NB4 (cell line): ENCODE data around the gene MRS2.
"Not testable (repeated sequence)": the region's sequence is repeated elsewhere in the genome, so short reads cannot be mapped to it uniquely, and the experiment has no call there.

Experiments
- DNase-seq: peaks from one replicate; pipeline ENCODE4 v3.0.0; 2010; ENCODE audit warnings: low read depth
- H3K4me3 ChIP-seq: one replicate; pipeline ENCODE4 v1.5.1; 2011; ENCODE audit warnings: mild to moderate bottlenecking, low read depth, low read length, moderate library complexity
- CTCF ChIP-seq: IDR thresholded peaks from one replicate; pipeline ENCODE4 v1.5.1; 2012; ENCODE audit warnings: low read depth, low read length
- MAX ChIP-seq: IDR thresholded peaks from 2 replicates; pipeline ENCODE4 v1.6.1; 2011; ENCODE audit warnings: low read depth, low read length
- MYC ChIP-seq: IDR thresholded peaks from 2 replicates; pipeline ENCODE4 v1.6.1; 2011; ENCODE audit warnings: low read depth, low read length
- POLR2A ChIP-seq: IDR thresholded peaks from 2 replicates; pipeline ENCODE4 v1.6.1; 2011; ENCODE audit warnings: mild to moderate bottlenecking; ENCODE audit not compliant: insufficient read length; ENCODE audit errors: extremely low read depth

The MRS2 gene

DNA sequence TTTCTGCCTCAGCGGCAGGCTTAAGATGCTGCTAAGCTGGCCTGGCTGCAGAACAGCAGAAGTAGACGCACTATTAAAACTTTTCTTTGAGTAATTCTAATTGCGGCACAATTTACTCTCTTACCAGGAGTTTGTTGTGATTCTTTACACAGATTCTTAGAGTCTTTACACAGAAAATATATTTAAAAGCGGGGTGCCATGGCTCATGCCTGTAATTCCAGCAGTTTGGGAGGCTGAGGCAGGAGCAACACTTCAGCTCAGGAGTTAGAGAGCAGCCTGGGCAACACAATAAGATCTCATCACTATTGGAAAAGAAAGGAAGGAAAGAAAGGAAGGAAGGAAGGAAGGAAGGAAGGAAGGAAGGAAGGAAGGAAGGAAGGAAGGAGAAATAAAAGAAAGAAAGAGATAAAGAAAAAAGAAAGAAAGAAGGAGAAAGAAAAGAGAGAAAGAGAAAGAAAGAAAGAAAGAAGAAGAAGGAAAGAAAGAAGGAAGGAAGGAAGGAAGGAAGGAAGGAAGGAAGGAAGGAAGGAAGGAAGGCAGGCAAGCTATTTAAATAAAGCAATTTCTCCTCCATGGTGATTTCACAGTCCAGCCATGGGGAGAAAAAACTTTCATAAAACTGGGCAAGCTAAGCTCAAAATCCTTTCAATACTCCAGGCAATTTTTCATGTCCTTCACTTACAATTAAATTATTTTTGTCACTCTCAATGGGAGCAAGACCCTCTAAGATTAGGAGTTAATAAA lies 21.1 kb upstream of the MRS2 start:
- TF ChIP-seq MAX (no peak), CTCF (no peak), MYC (no peak), POLR2A (no peak)
- no peak overlapping the region for H3K4me3 ChIP-seq
- no peak for DNase-seq

DNA sequence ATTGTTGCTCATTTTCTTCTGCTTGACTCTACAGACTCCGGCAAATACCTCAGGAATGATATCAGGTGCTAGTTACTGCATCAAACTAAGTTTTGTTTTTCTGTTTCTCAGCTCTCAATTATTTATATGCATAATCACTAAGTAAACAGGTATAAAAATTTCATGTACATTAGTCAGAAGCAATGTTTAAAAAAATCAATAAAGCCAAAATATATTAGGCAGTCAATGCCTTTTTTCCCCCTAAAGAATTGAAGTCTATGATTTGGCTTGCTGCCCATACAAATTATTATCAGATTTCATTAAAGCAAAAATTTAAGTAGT lies 20.6 kb upstream of the MRS2 start:
- H3K4me3 ChIP-seq: no peak overlapping the region
- DNase-seq: no peak
- TF ChIP-seq POLR2A (no peak), CTCF (no peak), MAX (no peak), MYC (no peak)

GRCh38 chr6:24382891-24383494 lies 19.7 kb upstream of the MRS2 start:
- not testable (repeated sequence) for H3K4me3 ChIP-seq, DNase-seq

DNA sequence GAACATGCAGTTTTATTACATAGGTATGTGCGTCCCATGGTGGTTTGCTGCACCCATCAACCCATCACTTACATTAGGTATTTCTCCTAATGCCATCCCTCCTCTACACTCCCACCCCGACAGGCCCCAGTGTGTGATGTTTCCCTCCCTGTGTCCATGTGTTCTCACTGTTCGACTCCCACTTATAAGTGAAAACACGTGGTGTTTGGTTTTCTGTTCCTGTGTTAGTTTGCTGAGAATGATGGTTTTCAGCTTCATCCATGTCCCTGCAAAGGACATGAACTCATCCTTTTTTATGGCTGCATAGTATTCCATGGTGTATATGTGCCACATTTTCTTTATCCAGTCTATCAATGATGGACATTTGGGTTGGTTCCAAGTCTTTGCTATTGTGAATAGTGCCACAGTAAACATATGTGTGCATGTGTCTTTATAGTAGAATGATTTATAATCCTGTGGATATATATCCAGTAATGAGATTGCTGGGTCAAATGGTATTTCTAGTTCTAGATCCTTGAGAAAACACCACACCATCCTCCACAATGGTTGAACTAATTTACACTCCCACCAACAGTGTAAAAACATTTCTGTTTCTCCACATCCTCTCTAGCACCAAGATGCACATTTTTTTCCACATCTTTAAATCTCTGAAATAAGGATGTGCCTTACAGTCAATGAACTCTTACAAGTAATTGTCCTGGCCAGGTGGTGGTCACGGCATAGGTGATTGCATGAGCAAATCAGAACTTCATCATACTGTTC lies 18.2 kb upstream of the MRS2 start:
- not testable (repeated sequence) for H3K4me3 ChIP-seq, DNase-seq

DNA sequence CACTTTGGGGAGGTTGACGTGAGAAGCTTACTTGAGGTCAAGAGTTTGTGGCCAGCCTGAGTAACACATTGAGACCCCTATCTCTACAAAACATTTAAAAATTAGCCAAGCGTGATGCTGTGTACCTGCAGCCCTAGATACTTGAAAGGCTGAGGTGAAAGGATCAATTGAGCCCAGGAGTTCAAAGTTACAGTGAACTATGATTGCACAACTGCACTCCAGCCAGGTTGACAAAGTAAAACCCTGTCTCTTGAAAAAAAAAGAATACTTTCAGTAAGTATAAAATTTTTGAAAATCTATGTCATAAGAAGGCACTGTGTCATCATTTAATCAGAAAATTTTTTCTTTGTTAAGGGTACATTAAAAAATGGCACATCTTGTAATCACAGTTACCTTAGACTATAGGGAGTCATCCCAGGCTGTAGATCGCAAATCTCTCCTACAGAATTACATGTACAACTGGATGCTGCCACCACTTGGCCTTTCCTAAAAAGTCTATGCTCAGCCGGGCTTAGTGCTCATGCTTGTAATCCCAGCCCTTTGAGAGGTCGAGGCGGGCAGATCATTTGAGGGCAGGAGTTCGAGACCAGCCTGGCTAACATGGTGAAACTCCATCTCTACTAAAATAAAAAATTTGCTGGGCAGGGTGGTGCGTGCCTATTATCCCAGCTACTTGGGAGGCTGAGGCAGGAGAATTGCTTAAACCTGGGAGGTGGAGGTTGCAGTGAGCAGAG lies 17.0 kb upstream of the MRS2 start:
- TF ChIP-seq MAX: no peak
- TF ChIP-seq CTCF: no peak
- no peak for TF ChIP-seq POLR2A
- TF ChIP-seq MYC: no peak
- no peak for DNase-seq

DNA sequence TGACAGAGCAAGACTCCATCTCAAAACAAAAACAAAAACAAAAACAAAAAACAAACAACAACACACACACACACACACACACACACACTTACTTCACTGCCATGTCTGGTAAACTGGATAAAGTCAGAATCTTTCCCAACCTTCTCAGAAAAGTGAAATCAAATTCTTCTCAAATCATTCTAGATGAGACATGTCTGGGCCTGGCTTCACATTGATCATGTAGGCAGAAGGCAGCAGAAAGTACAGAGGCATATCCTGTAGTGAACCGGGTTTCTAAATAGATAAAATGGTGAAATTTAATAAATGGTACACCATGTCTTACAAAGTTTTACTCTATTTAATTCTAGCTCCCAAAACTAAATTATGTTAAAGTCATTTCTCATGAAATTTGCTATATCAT lies 14.9 kb upstream of the MRS2 start:
- TF ChIP-seq MYC (no peak), MAX (no peak), CTCF (no peak), POLR2A (no peak)
- DNase-seq: no peak

More for the DNA sequence above, 17.0 kb upstream of the MRS2 start:
- no peak overlapping the region for H3K4me3 ChIP-seq

More for the DNA sequence above, 14.9 kb upstream of the MRS2 start:
- no peak overlapping the region for H3K4me3 ChIP-seq
